Neural progenitor cell (in vitro differentiated cells): ENCODE data around the gene TRIM66. TPM values are rescaled to one million over a fixed set of nuclear protein-coding genes. Genes with fewer than 3 reads are reported as not detected.

ENCODE experiments used
- DNase-seq: peaks from one replicate; pipeline ENCODE4 v3.0.0-alpha.2; 2016; ENCODE audit warnings: low spot score
- H2AFZ ChIP-seq: fragments of 200-600 bp; sonication (generic); replicated peaks from 2 replicates; pipeline ENCODE4 v1.6.1; 2016; ENCODE audit warnings: antibody characterized with exemption
- H3F3A ChIP-seq: fragments of 200-600 bp; sonication (generic); 2 replicates; pipeline ENCODE4 v1.6.1; 2016; ENCODE audit warnings: antibody characterized with exemption, low read depth
- H3K27ac ChIP-seq: fragments of 200-600 bp; sonication (generic); 2 replicates; pipeline ENCODE4 v1.5.1; 2016; ENCODE audit warnings: mild to moderate bottlenecking
- H3K27me3 ChIP-seq: fragments of 200-600 bp; sonication (generic); 2 replicates; pipeline ENCODE4 v1.6.1; 2016; ENCODE audit warnings: mild to moderate bottlenecking, moderate library complexity
- H3K36me3 ChIP-seq: fragments of 200-600 bp; sonication (generic); 2 replicates; pipeline ENCODE4 v1.5.1; 2016
- H3K4me1 ChIP-seq: fragments of 200-600 bp; sonication (generic); 2 replicates; pipeline ENCODE4 v1.6.1; 2016; ENCODE audit warnings: mixed run types
- H3K4me2 ChIP-seq: fragments of 200-600 bp; sonication (generic); 2 replicates; pipeline ENCODE4 v1.6.1; 2016
- H3K4me3 ChIP-seq: fragments of 200-600 bp; sonication (generic); 2 replicates; pipeline ENCODE4 v1.5.1; 2016
- H3K79me2 ChIP-seq: fragments of 200-600 bp; sonication (generic); 2 replicates; pipeline ENCODE4 v1.6.1; 2016; ENCODE audit warnings: low read depth
- H3K9ac ChIP-seq: fragments of 200-600 bp; sonication (generic); 2 replicates; pipeline ENCODE4 v1.6.1; 2016
- H3K9me3 ChIP-seq: fragments of 200-600 bp; sonication (generic); 2 replicates; pipeline ENCODE4 v1.5.1; 2016; ENCODE audit warnings: low read depth
- H4K20me1 ChIP-seq: fragments of 200-600 bp; sonication (generic); 2 replicates; pipeline ENCODE4 v1.6.1; 2016; ENCODE audit warnings: low read depth
- H3K27ac Mint-ChIP-seq: 3 replicates; pipeline ENCODE4 v1.8.0; 2021; ENCODE audit warnings: mixed read lengths
- H3K27me3 Mint-ChIP-seq: 2 replicates; pipeline ENCODE4 v1.8.0; 2022; ENCODE audit warnings: low read depth, mild to moderate bottlenecking, inconsistent platforms, moderate library complexity, mixed read lengths; ENCODE audit not compliant: insufficient read depth
- H3K36me3 Mint-ChIP-seq: 3 replicates; pipeline ENCODE4 v1.8.0; 2021; ENCODE audit warnings: mixed read lengths
- H3K4me1 Mint-ChIP-seq: 3 replicates; pipeline ENCODE4 v1.8.0; 2021; ENCODE audit warnings: mixed read lengths
- H3K4me3 Mint-ChIP-seq: 3 replicates; pipeline ENCODE4 v1.8.0; 2021; ENCODE audit warnings: mild to moderate bottlenecking, moderate library complexity, mixed read lengths
- H3K9me3 Mint-ChIP-seq: 3 replicates; pipeline ENCODE4 v1.8.0; 2020; ENCODE audit warnings: mixed read lengths
- CTCF ChIP-seq: fragments of 200-600 bp; sonication (generic); IDR thresholded peaks from 2 replicates; pipeline ENCODE4 v1.5.1; 2017; ENCODE audit warnings: antibody characterized with exemption, mild to moderate bottlenecking
- EZH2 ChIP-seq: fragments of 200-600 bp; sonication (generic); IDR thresholded peaks from 2 replicates; pipeline ENCODE4 v1.6.1; 2017; ENCODE audit warnings: antibody characterized with exemption, mild to moderate bottlenecking, moderate library complexity
- EZH2phosphoT487 ChIP-seq: fragments of 200-600 bp; sonication (generic); IDR thresholded peaks from 2 replicates; pipeline ENCODE4 v1.6.1; 2017; ENCODE audit warnings: antibody characterized with exemption
- total RNA-seq: library from RNA; depleted of rRNA; stranded (reverse); fragments of >200 nt; gene quantifications from 2 replicates; pipeline ENCODE4 v1.2.3, GENCODE V29; 2015; ENCODE audit warnings: low replicate concordance

TRIM66 gene
- total RNA-seq, 1 donor from 2014 or later = 0.95 TPM

- H3K9ac ChIP-seq = peak overlapping the region; percentile 99
- H3K27me3 ChIP-seq = no peaks in the 10 kb centered on the region
- peaks cover 16% of the 10 kb centered on the region for H3K4me1 ChIP-seq
- peak overlapping the region; percentile 66 for H3K27ac ChIP-seq
- no peak overlapping the region for H2AFZ ChIP-seq
- H3F3A ChIP-seq = peaks cover 66% of the 10 kb centered on the region
- Mint-ChIP-seq H3K27me3 (peaks cover 5% of the 10 kb centered on the region), H3K4me1 (peaks cover 46% of the 10 kb centered on the region), H3K27ac (peak overlapping the region; percentile 95), H3K36me3 (peaks cover 39% of the 10 kb centered on the region), H3K9me3 (no peaks in the 10 kb centered on the region), H3K4me3 (peak overlapping the region; percentile 96)
- peaks cover 43% of the 10 kb centered on the region for H3K79me2 ChIP-seq
- peak; percentile 45 for DNase-seq
- no peak for TF ChIP-seq CTCF
- TF ChIP-seq EZH2phosphoT487 = no peak
- no peak for TF ChIP-seq EZH2
- H3K4me2 ChIP-seq = peak overlapping the region; percentile 98
- peak overlapping the region; percentile 94 for H3K4me3 ChIP-seq
- no peaks in the 10 kb centered on the region for H3K9me3 ChIP-seq
- peaks cover 27% of the 10 kb centered on the region for H4K20me1 ChIP-seq
- peaks cover 10% of the 10 kb centered on the region for H3K36me3 ChIP-seq
Observed at GRCh38 chr11:8683115-8683807, 796 bp upstream of the TRIM66 start.

DNA sequence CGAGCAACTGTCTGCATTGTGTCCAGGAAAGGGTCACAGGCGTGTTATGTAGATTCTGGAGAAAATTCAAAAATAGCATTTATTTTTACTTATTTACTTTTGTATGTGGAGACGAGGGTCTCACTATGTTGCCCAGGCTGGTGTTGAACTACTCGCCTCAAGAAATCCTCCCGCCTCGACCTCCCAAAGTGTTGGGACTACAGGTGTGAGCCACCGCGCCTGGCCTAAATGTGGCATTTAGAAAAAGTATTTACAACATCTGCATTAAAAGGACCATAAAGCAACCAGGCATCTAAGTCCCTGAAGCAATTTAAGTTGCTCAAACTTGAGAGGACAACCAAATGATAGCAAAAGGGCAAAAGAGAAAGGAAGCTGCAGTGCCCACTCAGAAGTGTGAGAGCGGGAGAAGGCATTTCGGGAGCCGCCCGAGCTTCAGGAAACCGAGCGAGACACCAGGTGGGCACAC lies 595 bp downstream of the TRIM66 start:
- peaks cover 27% of the 10 kb centered on the region for H4K20me1 ChIP-seq
- peaks cover 43% of the 10 kb centered on the region for H3K79me2 ChIP-seq
- peak overlapping the region; percentile 98 for H3K4me2 ChIP-seq
- no peaks in the 10 kb centered on the region for H3K9me3 ChIP-seq
- H3K27me3 ChIP-seq = no peaks in the 10 kb centered on the region
- H3K4me3 ChIP-seq = peak overlapping the region; percentile 94
- H2AFZ ChIP-seq = no peak overlapping the region
- H3K4me1 ChIP-seq = peaks cover 10% of the 10 kb centered on the region
- Mint-ChIP-seq H3K27ac (peak overlapping the region; percentile 92), H3K4me3 (peak overlapping the region; percentile 96), H3K4me1 (peaks cover 40% of the 10 kb centered on the region), H3K36me3 (peaks cover 39% of the 10 kb centered on the region), H3K27me3 (peaks cover 5% of the 10 kb centered on the region), H3K9me3 (no peaks in the 10 kb centered on the region)
- no peak for DNase-seq
- TF ChIP-seq CTCF = no peak
- TF ChIP-seq EZH2phosphoT487 = peak; percentile 28
- H3K27ac ChIP-seq = peak overlapping the region; percentile 90
- peaks cover 10% of the 10 kb centered on the region for H3K36me3 ChIP-seq
- H3F3A ChIP-seq = peaks cover 52% of the 10 kb centered on the region
- peak overlapping the region; percentile 99 for H3K9ac ChIP-seq

- Mint-ChIP-seq H3K27ac (no peak overlapping the region), H3K9me3 (no peaks in the 10 kb centered on the region), H3K4me1 (peaks cover 40% of the 10 kb centered on the region), H3K27me3 (peaks cover 3% of the 10 kb centered on the region), H3K36me3 (peaks cover 22% of the 10 kb centered on the region), H3K4me3 (no peak overlapping the region)
- no peak for DNase-seq
- Histone ChIP-seq H3K4me1 (peaks cover 14% of the 10 kb centered on the region), H3K27me3 (no peaks in the 10 kb centered on the region), H4K20me1 (peaks cover 11% of the 10 kb centered on the region), H3K4me2 (no peak overlapping the region), H3K9ac (no peak overlapping the region), H3K36me3 (no peaks in the 10 kb centered on the region), H3K9me3 (no peaks in the 10 kb centered on the region), H3F3A (peaks cover 23% of the 10 kb centered on the region), H2AFZ (no peak overlapping the region), H3K27ac (no peak overlapping the region), H3K4me3 (no peak overlapping the region), H3K79me2 (peaks cover 23% of the 10 kb centered on the region)
- no peak for TF ChIP-seq EZH2phosphoT487
- no peak for TF ChIP-seq EZH2
- TF ChIP-seq CTCF = no peak
Observed at GRCh38 chr11:8679006-8679405, 3.5 kb downstream of the TRIM66 start.
